Subcutaneous adipose tissue (tissue), 4 donors: ENCODE measurements around the gene CTSD. TPM values are rescaled to one million over a fixed set of nuclear protein-coding genes. Genes with fewer than 3 reads are reported as not detected.

Source experiments
- CTCF ChIP-seq: fragments of 450-650 bp; IDR thresholded peaks from one replicate; pipeline ENCODE4 v1.5.1; 2016; ENCODE audit warnings: low read depth, mild to moderate bottlenecking, control low read depth, antibody characterized with exemption, moderate library complexity
- total RNA-seq, 4 donors: library from RNA; depleted of rRNA; stranded (reverse); fragments of >200 nt; gene quantifications; one replicate each; pipeline ENCODE4 v1.1.0, GENCODE V29; 2016

CTSD gene
- total RNA-seq, 4 donors from 2014 or later = 387 to 1,776 (median 548) TPM

- TF ChIP-seq CTCF = no peak
Measured at GRCh38 chr11:1758611-1759150, 5.0 kb downstream of the CTSD start.

GRCh38 chr11:1757861-1758610, 5.7 kb downstream of the CTSD start:
- no peak for TF ChIP-seq CTCF

- TF ChIP-seq CTCF = no peak
Measured at GRCh38 chr11:1756791-1757771, 6.6 kb downstream of the CTSD start.

GRCh38 chr11:1755692-1756561, 7.8 kb downstream of the CTSD start:
- no peak for TF ChIP-seq CTCF

- TF ChIP-seq CTCF = no peak
Measured at GRCh38 chr11:1755344-1755691, 8.4 kb downstream of the CTSD start.

- no peak for TF ChIP-seq CTCF
Measured at GRCh38 chr11:1754376-1755150, 9.2 kb downstream of the CTSD start.
